Right atrium auricular region (tissue), 2 donors: ENCODE measurements around the gene MAPK8IP1. TPM values are rescaled to one million over a fixed set of nuclear protein-coding genes. Genes with fewer than 3 reads are reported as not detected.
A peak's percentile ranks its signal among the peaks of the same experiment; 100 is the strongest.

Experiments used
- DNase-seq: peaks from one replicate; pipeline ENCODE4 v3.0.0-alpha.2; 2019; ENCODE audit warnings: low spot score
- H3K27ac ChIP-seq, 2 donors: fragments of 200-600 bp; sonication (generic); 1 replicate in 1 of 2; 2 replicates in 1 of 2; pipeline ENCODE4 v1.5.1; 2016 to 2019
- H3K27me3 ChIP-seq, 2 donors: fragments of 200-600 bp; sonication (generic); one replicate each; pipeline versions ENCODE4 v1.5.1 to v1.6.0; 2017 to 2019
- H3K36me3 ChIP-seq: fragments of 200-600 bp; sonication (generic); one replicate; pipeline ENCODE4 v1.5.1; 2016
- H3K4me1 ChIP-seq, 2 donors: fragments of 200-600 bp; sonication (generic); one replicate each; pipeline versions ENCODE4 v1.5.1 to v1.6.0; 2017 to 2019
- H3K4me3 ChIP-seq, 2 donors: fragments of 200-600 bp; sonication (generic); 1 replicate in 1 of 2; 2 replicates in 1 of 2; pipeline ENCODE4 v1.5.1; 2017 to 2019; ENCODE audit warnings: mild to moderate bottlenecking in 1 of 2, moderate library complexity in 1 of 2
- H3K9me3 ChIP-seq, 2 donors: fragments of 200-600 bp; sonication (generic); one replicate each; pipeline ENCODE4 v1.5.1; 2019
- total RNA-seq, 2 donors: library from RNA; depleted of rRNA; stranded (reverse); fragments of >200 nt; gene quantifications; one replicate each; pipeline ENCODE4 v1.1.0, GENCODE V29; 2016
- TF ChIP-seq, protein P1 (sequence below), 2 donors: fragments of 200-600 bp; sonication (generic); IDR thresholded peaks; one replicate each; pipeline ENCODE4 v1.5.1; 2019; ENCODE audit warnings: antibody characterized with exemption in 2 of 2

Gene MAPK8IP1
- total RNA-seq, 2 donors from 2014 or later, result 7.3 to 8.9 TPM

DNA sequence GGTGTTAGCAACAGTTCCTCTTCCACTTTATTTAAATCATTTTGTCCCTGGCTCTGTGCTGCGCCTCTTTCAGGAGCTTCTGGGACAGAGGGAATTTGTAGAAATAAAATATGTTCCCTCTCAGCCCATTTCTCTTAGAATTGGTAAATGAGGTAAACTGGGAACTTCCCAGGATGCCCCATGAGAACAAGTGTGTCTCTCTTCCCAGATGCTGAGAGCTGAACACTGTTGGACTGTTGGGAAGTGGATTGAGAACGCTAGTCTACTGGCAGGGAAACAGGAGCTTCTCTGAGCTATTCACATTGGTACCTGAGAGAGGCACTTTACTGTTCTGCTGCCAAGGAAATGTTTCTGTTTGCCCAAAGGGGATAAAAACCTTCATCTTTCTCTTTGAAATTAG, 34.2 kb upstream of the MAPK8IP1 start:
- H3K9me3 ChIP-seq, result no peaks in the 10 kb centered on the region
- H3K4me1 ChIP-seq, result peaks cover 0 to 88% of the 10 kb centered on the region in 2 donors
- H3K36me3 ChIP-seq, result peaks cover 5% of the 10 kb centered on the region
- peak overlapping the region; percentile 81 to 88 for H3K27ac ChIP-seq
- no peaks in the 10 kb centered on the region for H3K27me3 ChIP-seq
- DNase-seq, result no peak
- no peak overlapping the region for H3K4me3 ChIP-seq
- TF ChIP-seq, protein P1, sequence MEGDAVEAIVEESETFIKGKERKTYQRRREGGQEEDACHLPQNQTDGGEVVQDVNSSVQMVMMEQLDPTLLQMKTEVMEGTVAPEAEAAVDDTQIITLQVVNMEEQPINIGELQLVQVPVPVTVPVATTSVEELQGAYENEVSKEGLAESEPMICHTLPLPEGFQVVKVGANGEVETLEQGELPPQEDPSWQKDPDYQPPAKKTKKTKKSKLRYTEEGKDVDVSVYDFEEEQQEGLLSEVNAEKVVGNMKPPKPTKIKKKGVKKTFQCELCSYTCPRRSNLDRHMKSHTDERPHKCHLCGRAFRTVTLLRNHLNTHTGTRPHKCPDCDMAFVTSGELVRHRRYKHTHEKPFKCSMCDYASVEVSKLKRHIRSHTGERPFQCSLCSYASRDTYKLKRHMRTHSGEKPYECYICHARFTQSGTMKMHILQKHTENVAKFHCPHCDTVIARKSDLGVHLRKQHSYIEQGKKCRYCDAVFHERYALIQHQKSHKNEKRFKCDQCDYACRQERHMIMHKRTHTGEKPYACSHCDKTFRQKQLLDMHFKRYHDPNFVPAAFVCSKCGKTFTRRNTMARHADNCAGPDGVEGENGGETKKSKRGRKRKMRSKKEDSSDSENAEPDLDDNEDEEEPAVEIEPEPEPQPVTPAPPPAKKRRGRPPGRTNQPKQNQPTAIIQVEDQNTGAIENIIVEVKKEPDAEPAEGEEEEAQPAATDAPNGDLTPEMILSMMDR (IDR thresholded peaks at IDR 0.05), result no peak

DNA sequence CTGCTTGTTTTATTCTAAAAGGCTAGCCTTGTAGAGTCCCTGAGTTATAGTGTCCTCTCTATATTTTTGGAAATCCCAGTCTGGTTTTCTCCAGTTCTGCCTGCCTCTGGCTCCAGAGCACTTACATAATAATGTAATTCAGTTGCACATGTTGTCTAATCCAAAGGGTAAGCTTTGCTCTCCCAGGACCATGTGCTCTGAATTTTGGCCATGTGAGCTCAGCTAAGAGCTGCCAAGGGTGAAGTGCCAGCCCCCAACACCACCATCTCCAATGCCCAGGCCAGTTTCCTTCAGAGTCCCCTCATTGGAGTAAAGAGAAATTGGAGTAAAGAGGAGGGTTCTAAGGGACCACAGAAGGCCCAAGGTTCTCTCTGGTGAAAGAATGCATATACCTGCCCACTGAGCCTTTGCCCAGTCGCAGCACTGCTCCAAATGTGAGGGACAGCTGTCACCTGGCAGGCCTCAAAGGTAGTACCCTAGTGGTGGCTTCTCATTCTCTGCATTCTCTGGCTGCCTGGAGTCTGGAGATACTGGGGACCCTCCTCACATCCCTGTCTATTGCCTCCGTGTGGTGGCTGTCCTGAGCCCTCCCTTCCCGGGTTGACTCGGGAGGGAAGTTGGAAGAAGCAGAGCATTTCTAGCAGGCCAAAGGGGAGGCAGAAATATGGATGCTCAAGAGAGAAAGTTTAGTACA, 33.3 kb upstream of the MAPK8IP1 start:
- Histone ChIP-seq H3K27me3 (no peaks in the 10 kb centered on the region), H3K4me3 (no peak overlapping the region), H3K27ac (peak overlapping the region; percentile 81 to 88), H3K4me1 (peaks cover 0 to 91% of the 10 kb centered on the region in 2 donors), H3K9me3 (no peaks in the 10 kb centered on the region), H3K36me3 (peaks cover 15% of the 10 kb centered on the region)
- TF ChIP-seq, protein P1 (IDR thresholded peaks at IDR 0.05), result no peak
- no peak for DNase-seq

DNA sequence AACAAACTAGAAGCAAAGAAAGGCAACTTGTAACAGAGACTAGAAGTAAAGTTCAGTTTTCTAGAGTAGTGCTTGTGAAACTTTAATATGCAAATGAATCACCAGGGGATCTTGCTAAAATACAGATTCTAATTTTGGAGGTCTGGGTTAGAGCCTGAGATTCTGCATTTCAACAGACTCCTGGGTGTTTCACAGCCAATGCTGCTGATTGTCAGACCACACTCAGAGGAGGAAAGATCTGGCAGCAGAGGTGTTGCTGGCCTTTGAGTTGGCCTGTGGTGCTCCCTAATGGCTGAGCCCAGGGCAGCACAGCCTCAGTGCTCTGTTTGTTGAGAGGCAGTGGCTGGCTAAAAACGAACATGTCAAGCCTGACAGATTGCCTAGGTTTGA, 32.7 kb upstream of the MAPK8IP1 start:
- TF ChIP-seq, protein P1 (IDR thresholded peaks at IDR 0.05), result peak in 1 of 2 donors; percentile 40
- peaks cover 0 to 97% of the 10 kb centered on the region in 2 donors for H3K4me1 ChIP-seq
- no peak for DNase-seq
- H3K9me3 ChIP-seq, result no peaks in the 10 kb centered on the region
- peak overlapping the region; percentile 81 to 88 for H3K27ac ChIP-seq
- H3K36me3 ChIP-seq, result peaks cover 19% of the 10 kb centered on the region
- no peak overlapping the region for H3K4me3 ChIP-seq
- no peaks in the 10 kb centered on the region for H3K27me3 ChIP-seq

DNA sequence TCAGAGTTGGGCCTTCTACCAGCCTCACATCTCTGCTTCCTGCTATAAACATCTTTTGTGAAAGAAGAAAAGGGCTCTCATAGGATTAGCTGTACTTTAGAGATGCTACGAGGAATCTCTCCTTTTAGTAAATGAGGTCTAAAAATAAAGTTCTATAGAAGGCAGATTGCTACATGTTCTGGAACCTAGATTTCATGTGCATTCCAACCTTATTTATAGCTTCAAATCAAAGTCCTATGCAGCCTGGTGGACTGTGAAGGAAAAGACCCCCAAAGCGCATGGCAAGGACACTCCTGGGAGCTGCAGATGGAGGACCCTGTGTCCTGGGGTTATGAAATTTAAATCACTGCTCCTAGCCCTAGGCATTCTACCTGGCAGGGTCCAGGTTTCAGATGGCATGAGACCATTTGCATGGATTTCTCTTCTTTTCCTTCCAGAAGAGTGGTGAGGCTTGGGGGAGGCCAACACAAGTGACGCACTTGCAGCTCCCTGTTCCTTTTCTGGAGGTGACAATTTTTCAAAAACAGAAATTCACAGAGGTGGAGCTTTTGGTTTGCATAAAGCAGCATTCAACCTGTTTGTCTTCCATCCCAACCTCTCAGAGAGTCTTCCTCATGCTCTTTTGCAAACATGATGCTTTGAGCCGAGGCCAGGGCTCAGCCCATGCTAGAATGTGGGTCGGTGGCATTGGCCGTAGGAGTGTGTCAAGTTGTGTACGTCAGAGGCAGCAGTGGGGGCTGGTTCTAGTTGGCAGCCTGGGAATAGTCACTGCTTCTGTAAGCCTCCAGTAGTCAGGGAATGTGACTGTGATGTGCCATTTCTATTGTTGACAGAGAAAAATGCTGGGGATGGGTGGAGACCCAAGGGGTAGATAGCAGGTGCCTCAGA, 31.9 kb upstream of the MAPK8IP1 start:
- DNase-seq, result peak; percentile 76
- no peaks in the 10 kb centered on the region for H3K9me3 ChIP-seq
- peaks cover 0 to 98% of the 10 kb centered on the region in 2 donors for H3K4me1 ChIP-seq
- H3K27ac ChIP-seq, result peak overlapping the region; percentile 81 to 88
- peaks cover 24% of the 10 kb centered on the region for H3K36me3 ChIP-seq
- no peaks in the 10 kb centered on the region for H3K27me3 ChIP-seq
- TF ChIP-seq, protein P1 (IDR thresholded peaks at IDR 0.05), result no peak
- no peak overlapping the region for H3K4me3 ChIP-seq

DNA sequence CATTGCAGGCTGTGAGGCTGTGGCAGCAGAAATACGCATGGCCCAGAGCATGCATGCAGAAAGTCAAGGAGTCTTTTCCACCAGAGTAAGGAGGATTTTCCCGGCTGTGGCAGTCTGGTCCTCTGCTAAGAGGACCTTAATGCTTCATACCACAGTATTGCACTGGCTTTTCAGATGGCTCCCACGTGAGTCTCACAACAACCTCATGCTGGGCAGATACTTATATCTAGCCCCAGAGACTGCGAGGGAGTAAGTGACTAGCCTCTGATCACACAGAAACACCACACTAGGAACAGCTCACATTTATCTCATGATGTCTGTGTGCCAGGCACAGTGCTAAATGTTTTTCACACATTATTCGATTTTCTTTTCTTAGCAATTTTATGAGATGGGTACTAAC, 30.1 kb upstream of the MAPK8IP1 start:
- H3K27ac ChIP-seq, result peak overlapping the region; percentile 81 to 88
- no peak for DNase-seq
- peaks cover 29% of the 10 kb centered on the region for H3K36me3 ChIP-seq
- no peaks in the 10 kb centered on the region for H3K9me3 ChIP-seq
- H3K4me1 ChIP-seq, result peaks cover 0 to 100% of the 10 kb centered on the region in 2 donors
- TF ChIP-seq, protein P1 (IDR thresholded peaks at IDR 0.05), result no peak
- H3K27me3 ChIP-seq, result no peaks in the 10 kb centered on the region
- no peak overlapping the region for H3K4me3 ChIP-seq
